Measurements from ENCODE around the gene PTPRU. TPM values are rescaled to one million over a fixed set of nuclear protein-coding genes. Genes with fewer than 3 reads are reported as not detected.

The PTPRU gene
- total RNA-seq, 2 experiments from 2014 or later: 0.56 to 0.74 TPM

DNA sequence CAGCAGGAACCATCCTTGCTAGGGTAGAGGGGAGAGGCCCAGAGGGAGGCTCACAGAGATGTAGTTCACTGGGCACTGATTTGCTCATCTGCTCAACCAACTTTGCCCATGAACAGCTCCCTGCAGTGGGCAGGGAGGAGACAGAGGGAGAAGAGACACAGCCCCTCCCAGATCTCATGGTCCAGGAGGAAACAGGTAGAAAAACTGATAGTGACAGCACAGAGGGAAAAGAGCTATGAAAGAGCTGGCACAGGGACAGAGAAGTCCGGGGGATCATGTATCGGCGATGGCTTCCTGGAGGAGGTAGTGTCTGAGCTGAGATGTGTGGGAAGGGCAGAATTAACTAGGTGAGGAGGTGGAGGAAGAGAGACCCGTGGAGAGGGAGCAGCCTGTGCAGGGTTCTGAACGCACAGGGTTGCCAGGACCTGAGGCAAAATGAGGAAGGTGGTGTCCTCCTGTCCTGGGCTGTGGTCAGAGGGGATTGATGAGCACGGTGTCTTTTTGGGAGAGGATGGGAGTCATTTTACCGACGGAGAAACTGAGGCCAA lies 85.9 kb downstream of the PTPRU start:
- Mint-ChIP-seq H3K4me3 (no peak overlapping the region), H3K27ac (no peak overlapping the region), H3K36me3 (ENCODE audit: low read depth) (no peaks in the 10 kb centered on the region), H3K9me3 (no peaks in the 10 kb centered on the region), H3K27me3 (no peaks in the 10 kb centered on the region), H3K4me1 (ENCODE audit: low read depth) (no peaks in the 10 kb centered on the region)
- intact Hi-C loops (cut with micrococcal nuclease): no loop called here
- POLR2A ChIA-PET: no interaction called here
- DNase-seq (no peak), ATAC-seq (no peak)
- CTCF ChIA-PET: interaction anchor here (1.4 kb wide), 1 partner anchor 10 kb away, joined by 3 read pairs; no protein-coding TSS in a partner anchor
- TF ChIP-seq, protein P1, sequence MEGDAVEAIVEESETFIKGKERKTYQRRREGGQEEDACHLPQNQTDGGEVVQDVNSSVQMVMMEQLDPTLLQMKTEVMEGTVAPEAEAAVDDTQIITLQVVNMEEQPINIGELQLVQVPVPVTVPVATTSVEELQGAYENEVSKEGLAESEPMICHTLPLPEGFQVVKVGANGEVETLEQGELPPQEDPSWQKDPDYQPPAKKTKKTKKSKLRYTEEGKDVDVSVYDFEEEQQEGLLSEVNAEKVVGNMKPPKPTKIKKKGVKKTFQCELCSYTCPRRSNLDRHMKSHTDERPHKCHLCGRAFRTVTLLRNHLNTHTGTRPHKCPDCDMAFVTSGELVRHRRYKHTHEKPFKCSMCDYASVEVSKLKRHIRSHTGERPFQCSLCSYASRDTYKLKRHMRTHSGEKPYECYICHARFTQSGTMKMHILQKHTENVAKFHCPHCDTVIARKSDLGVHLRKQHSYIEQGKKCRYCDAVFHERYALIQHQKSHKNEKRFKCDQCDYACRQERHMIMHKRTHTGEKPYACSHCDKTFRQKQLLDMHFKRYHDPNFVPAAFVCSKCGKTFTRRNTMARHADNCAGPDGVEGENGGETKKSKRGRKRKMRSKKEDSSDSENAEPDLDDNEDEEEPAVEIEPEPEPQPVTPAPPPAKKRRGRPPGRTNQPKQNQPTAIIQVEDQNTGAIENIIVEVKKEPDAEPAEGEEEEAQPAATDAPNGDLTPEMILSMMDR (IDR thresholded peaks at IDR 0.05): no peak

DNA sequence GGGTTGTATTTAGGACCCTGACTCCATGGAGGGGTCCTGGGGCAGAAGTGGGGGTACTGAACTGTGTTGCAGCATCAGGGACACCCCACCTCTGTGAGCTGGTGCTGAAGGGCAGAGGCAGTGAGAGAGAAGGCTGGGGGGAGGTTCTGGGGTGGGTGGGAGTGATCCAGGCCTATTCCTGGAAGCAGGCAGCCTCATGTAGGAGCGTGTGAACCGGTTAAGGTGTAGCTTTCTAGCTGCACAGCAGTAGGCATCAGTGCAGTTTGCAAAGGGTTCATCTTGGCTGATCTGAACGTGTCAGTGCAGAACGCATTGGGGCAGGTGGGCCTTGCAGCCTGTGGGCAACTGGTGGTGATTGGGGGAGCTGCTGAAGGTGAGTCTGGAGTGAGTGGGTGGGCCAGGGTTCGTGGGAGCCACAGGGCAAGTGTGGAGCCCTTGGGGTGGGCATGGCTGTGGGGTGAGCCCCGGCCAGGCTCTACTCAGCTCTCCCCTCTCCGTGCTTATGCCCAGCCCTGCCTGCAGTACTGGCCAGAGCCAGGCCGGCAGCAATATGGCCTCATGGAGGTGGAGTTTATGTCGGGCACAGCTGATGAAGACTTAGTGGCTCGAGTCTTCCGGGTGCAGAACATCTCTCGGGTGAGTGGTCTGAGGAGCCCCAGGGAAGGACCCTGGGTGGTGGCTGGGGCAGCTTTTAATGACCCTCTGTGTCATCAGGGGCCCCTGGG lies 86.7 kb downstream of the PTPRU start:
- no peaks in the 10 kb centered on the region for H3K9me3 Mint-ChIP-seq
- no peak for DNase-seq
- POLR2A ChIA-PET: no interaction called here
- H3K27me3 Mint-ChIP-seq: no peaks in the 10 kb centered on the region
- intact Hi-C loops (cut with micrococcal nuclease): no loop called here
- H3K4me3 Mint-ChIP-seq: no peak overlapping the region
- TF ChIP-seq, protein P1 (IDR thresholded peaks at IDR 0.05): no peak
- H3K36me3 Mint-ChIP-seq (ENCODE audit: low read depth): no peaks in the 10 kb centered on the region
- H3K27ac Mint-ChIP-seq: no peak overlapping the region
- H3K4me1 Mint-ChIP-seq (ENCODE audit: low read depth): no peaks in the 10 kb centered on the region
- CTCF ChIA-PET: interaction anchor here (1.4 kb wide), 1 partner anchor 9 kb away, joined by 3 read pairs; no protein-coding TSS in a partner anchor
- ATAC-seq: no peak

DNA sequence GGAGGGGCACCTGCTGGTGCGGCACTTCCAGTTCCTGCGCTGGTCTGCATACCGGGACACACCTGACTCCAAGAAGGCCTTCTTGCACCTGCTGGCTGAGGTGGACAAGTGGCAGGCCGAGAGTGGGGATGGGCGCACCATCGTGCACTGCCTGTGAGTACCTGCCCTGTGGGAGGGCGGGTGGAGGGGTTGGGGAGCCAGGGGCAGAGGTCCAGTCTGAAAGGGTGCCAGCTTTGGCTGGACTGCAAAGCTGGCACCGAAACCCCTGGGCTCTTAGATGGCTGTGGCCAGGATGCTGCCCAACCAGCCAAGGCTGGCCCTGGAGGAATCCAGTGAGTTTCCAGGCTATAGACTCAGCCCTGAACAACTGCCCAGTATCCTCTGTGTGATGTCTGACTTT lies 87.3 kb downstream of the PTPRU start:
- no peak overlapping the region for H3K27ac Mint-ChIP-seq
- H3K4me1 Mint-ChIP-seq (ENCODE audit: low read depth): no peaks in the 10 kb centered on the region
- POLR2A ChIA-PET: no interaction called here
- H3K36me3 Mint-ChIP-seq (ENCODE audit: low read depth): no peaks in the 10 kb centered on the region
- intact Hi-C loops (cut with micrococcal nuclease): no loop called here
- no peaks in the 10 kb centered on the region for H3K9me3 Mint-ChIP-seq
- no peaks in the 10 kb centered on the region for H3K27me3 Mint-ChIP-seq
- DNase-seq: no peak
- CTCF ChIA-PET: no interaction called here
- TF ChIP-seq, protein P1 (IDR thresholded peaks at IDR 0.05): no peak
- H3K4me3 Mint-ChIP-seq: no peak overlapping the region
- no peak for ATAC-seq

DNA sequence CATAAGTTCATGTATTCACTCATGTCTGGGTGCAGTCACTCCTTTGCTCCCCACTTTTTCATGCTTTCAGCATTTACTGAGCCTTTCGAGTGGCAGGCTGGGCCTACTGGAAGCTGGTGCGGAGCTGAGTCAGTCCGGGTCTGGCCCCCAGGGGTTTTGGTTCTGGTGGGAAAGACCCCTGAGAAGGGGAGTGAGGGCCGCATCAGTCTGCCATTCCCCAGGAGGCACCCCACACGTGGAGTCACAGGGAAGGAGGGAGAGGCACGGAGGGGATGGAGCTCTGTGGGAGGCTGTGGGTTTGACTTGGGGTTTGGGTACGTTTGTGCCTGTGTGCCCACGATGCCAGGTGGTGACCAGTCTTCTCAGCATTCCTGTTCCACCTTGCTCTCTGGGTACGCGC lies 87.9 kb downstream of the PTPRU start:
- H3K27ac Mint-ChIP-seq: no peak overlapping the region
- no peaks in the 10 kb centered on the region for H3K9me3 Mint-ChIP-seq
- H3K4me3 Mint-ChIP-seq: no peak overlapping the region

More for the DNA sequence above, 87.9 kb downstream of the PTPRU start:
- no peaks in the 10 kb centered on the region for H3K27me3 Mint-ChIP-seq
- H3K36me3 Mint-ChIP-seq (ENCODE audit: low read depth): no peaks in the 10 kb centered on the region
- H3K4me1 Mint-ChIP-seq (ENCODE audit: low read depth): no peaks in the 10 kb centered on the region
- CTCF ChIA-PET: no interaction called here
- DNase-seq (no peak), ATAC-seq (no peak)
- POLR2A ChIA-PET: no interaction called here
- intact Hi-C loops (cut with micrococcal nuclease): no loop called here
- TF ChIP-seq, protein P1 (IDR thresholded peaks at IDR 0.05): no peak

All from activated CD8-positive, alpha-beta T cell treated with anti-CD3 and anti-CD28 coated beads for 36 hours (primary cell).